ENCODE results near the gene WRAP73.

- no peak for TF ChIP-seq EZH2 (IDR thresholded peaks at IDR 0.05; ENCODE audit: insufficient read depth, poor library complexity, severe bottlenecking)
- TF ChIP-seq EZH2phosphoT487 (IDR thresholded peaks at IDR 0.05; ENCODE audit: insufficient read depth, low read depth): no peak
Measured at GRCh38 chr1:3691421-3692204, 41.7 kb upstream of the WRAP73 start.

Measured in GM23248 (cell line).